ENCODE results near the gene HLA-DRA.

GRCh38 chr6:32436995-32437836 is 2.5 kb upstream of the HLA-DRA start:
- TF ChIP-seq CTCF (IDR thresholded peaks at IDR 0.05) = no peak
- no peak for TF ChIP-seq POLR2A (IDR thresholded peaks at IDR 0.05)

Data from thyroid gland (tissue), 4 donors.